A549 (cell line): ENCODE data around the gene ACTN2. TPM values are rescaled to one million over a fixed set of nuclear protein-coding genes. Genes with fewer than 3 reads are reported as not detected.

Experiments used
- ATAC-seq, 2 experiments: fragments of 200-7000 bp in 1 of 2; fragments of >200 bp in 1 of 2; cut with Nextera tagmentation in 1 of 2; cut with Tn5 transposase in 1 of 2; 3 replicates each; pipeline versions ENCODE4 v1.8.0 to v1.9.1; 2018 to 2020; ENCODE audit warnings: mild to moderate bottlenecking in 1 of 2, moderate library complexity in 1 of 2
- CTCF ChIA-PET: fragments of 300-600 bp; sonication (Branson Sonifier 250); formaldehyde crosslinking; extraction: SDS; loops from one replicate; lab custom pipeline; 2021; ENCODE audit warnings: antibody characterized with exemption, inconsistent platforms; lab: Yijun Ruan, JAX
- POLR2A ChIA-PET: fragments of 350-600 bp; formaldehyde crosslinking; extraction: SDS; loops from one replicate; lab custom pipeline; 2021; ENCODE audit warnings: antibody characterized with exemption, inconsistent platforms; lab: Yijun Ruan, JAX
- DNase-seq, 2 experiments: peaks; one replicate each; pipeline versions ENCODE4 v3.0.0 to v3.0.0-alpha.2; 2011 to 2016; ENCODE audit warnings: low read depth in 1 of 2, low spot score in 1 of 2
- FAIRE-seq: peaks from 2 replicates; lab custom pipeline; 2011; peaks lifted over from hg19 to GRCh38; lab: Jason Lieb, UNC
- H3K27ac ChIP-seq, 2 experiments: fragments of >200 bp; sonication (Bioruptor Twin); formaldehyde crosslinking; 3 replicates each; pipeline ENCODE4 v1.5.1; 2016 to 2017
- H3K4me1 ChIP-seq: fragments of >200 bp; sonication (Bioruptor Twin); formaldehyde crosslinking; 3 replicates; pipeline ENCODE4 v1.6.1; 2016
- H3K4me2 ChIP-seq: fragments of >200 bp; sonication (Bioruptor Twin); formaldehyde crosslinking; 3 replicates; pipeline ENCODE4 v1.6.1; 2016
- H3K4me3 ChIP-seq: fragments of >200 bp; sonication (Bioruptor Twin); formaldehyde crosslinking; 3 replicates; pipeline ENCODE4 v1.5.1; 2016
- H3K9me3 ChIP-seq: fragments of >200 bp; sonication (Bioruptor Twin); formaldehyde crosslinking; 3 replicates; pipeline ENCODE4 v1.6.1; 2016
- BCL3 ChIP-seq: fragments of >200 bp; sonication (Bioruptor Twin); formaldehyde crosslinking; IDR thresholded peaks from 3 replicates; pipeline ENCODE4 v1.6.1; 2016
- CBX2 ChIP-seq: fragments of 200-600 bp; sonication (generic); IDR thresholded peaks from 2 replicates; pipeline ENCODE4 v1.6.1; 2016; ENCODE audit warnings: low read depth, mild to moderate bottlenecking, borderline replicate concordance
- CHD4 ChIP-seq: fragments of 200-600 bp; sonication (generic); IDR thresholded peaks from 2 replicates; pipeline ENCODE4 v1.6.1; 2016; ENCODE audit warnings: antibody characterized with exemption, mild to moderate bottlenecking, borderline replicate concordance
- CTCF ChIP-seq: fragments of >200 bp; sonication (Bioruptor Twin); formaldehyde crosslinking; IDR thresholded peaks from 3 replicates; pipeline ENCODE4 v1.5.1; 2016
- EHMT2 ChIP-seq: fragments of 200-600 bp; sonication (generic); IDR thresholded peaks from 2 replicates; pipeline ENCODE4 v1.6.1; 2016; ENCODE audit warnings: antibody characterized with exemption, low read depth, mild to moderate bottlenecking, moderate library complexity
- ELK1 ChIP-seq: fragments of 150-350 bp; IDR thresholded peaks from 2 replicates; pipeline ENCODE4 v1.6.1; 2014; ENCODE audit warnings: low read depth, mild to moderate bottlenecking, low read length
- FOXS1 ChIP-seq: fragments of 250-450 bp; sonication (Bioruptor Pico); IDR thresholded peaks from 2 replicates; pipeline ENCODE4 v1.5.0; 2020; ENCODE audit warnings: mild to moderate bottlenecking, moderate library complexity
- HDAC2 ChIP-seq: fragments of 200-600 bp; sonication (generic); IDR thresholded peaks from 2 replicates; pipeline ENCODE4 v1.6.1; 2016
- HES2 ChIP-seq: fragments of >200 bp; sonication (Bioruptor Twin); formaldehyde crosslinking; IDR thresholded peaks from 2 replicates; pipeline ENCODE4 v1.6.1; 2016
- HEYL ChIP-seq: fragments of 250-450 bp; sonication (Bioruptor Pico); IDR thresholded peaks from 2 replicates; pipeline ENCODE4 v1.8.0; 2021; ENCODE audit warnings: mild to moderate bottlenecking, moderate library complexity
- HMGXB4 ChIP-seq: fragments of 250-450 bp; sonication (Bioruptor Pico); IDR thresholded peaks from 2 replicates; pipeline ENCODE4 v1.5.0; 2021; ENCODE audit warnings: mild to moderate bottlenecking, moderate library complexity, borderline replicate concordance
- HOXA7 ChIP-seq: fragments of 250-450 bp; sonication (Bioruptor Pico); IDR thresholded peaks from 2 replicates; pipeline ENCODE4 v1.5.0; 2020; ENCODE audit warnings: mild to moderate bottlenecking, moderate library complexity
- HOXB5 ChIP-seq: fragments of 250-450 bp; sonication (Bioruptor Pico); IDR thresholded peaks from 2 replicates; pipeline ENCODE4 v1.5.0; 2020; ENCODE audit warnings: mild to moderate bottlenecking, moderate library complexity
- JUN ChIP-seq, 2 experiments: fragments of >200 bp; sonication (Bioruptor Twin); formaldehyde crosslinking; IDR thresholded peaks; 2 replicates in 1 of 2; 3 replicates in 1 of 2; pipeline ENCODE4 v1.6.1; 2016 to 2017
- JUNB ChIP-seq: fragments of >200 bp; sonication (Bioruptor Twin); formaldehyde crosslinking; IDR thresholded peaks from 2 replicates; pipeline ENCODE4 v1.6.1; 2016
- KDM1A ChIP-seq: fragments of 200-600 bp; sonication (generic); IDR thresholded peaks from 2 replicates; pipeline ENCODE4 v1.6.1; 2016; ENCODE audit warnings: low read depth, mild to moderate bottlenecking
- KDM5A ChIP-seq: fragments of 200-600 bp; sonication (generic); IDR thresholded peaks from 2 replicates; pipeline ENCODE4 v1.6.1; 2016; ENCODE audit warnings: antibody characterized with exemption, mild to moderate bottlenecking
- MAFK ChIP-seq: fragments of 450-650 bp; IDR thresholded peaks from 2 replicates; pipeline ENCODE4 v1.6.1; 2014; ENCODE audit not compliant: partially characterized antibody
- RARB ChIP-seq: fragments of 250-450 bp; sonication (Bioruptor Pico); IDR thresholded peaks from 2 replicates; pipeline ENCODE4 v1.8.0; 2021; ENCODE audit warnings: mild to moderate bottlenecking, moderate library complexity
- RNF2 ChIP-seq: fragments of 200-600 bp; sonication (generic); IDR thresholded peaks from 2 replicates; pipeline ENCODE4 v1.6.1; 2016; ENCODE audit warnings: low read depth, mild to moderate bottlenecking, antibody characterized with exemption, moderate library complexity, borderline replicate concordance
- TP53 ChIP-seq: fragments of 250-450 bp; sonication (Bioruptor Pico); IDR thresholded peaks from 2 replicates; pipeline ENCODE4 v1.5.0; 2021; ENCODE audit warnings: mild to moderate bottlenecking, moderate library complexity
- ZC3H11A ChIP-seq: fragments of 450-650 bp; IDR thresholded peaks from 2 replicates; pipeline ENCODE4 v1.6.1; 2014; ENCODE audit warnings: antibody characterized with exemption, mild to moderate bottlenecking
- ZSCAN20 ChIP-seq: fragments of 250-450 bp; sonication (Bioruptor Pico); IDR thresholded peaks from 2 replicates; pipeline ENCODE4 v1.8.0; 2022; ENCODE audit warnings: mild to moderate bottlenecking, moderate library complexity
- WGBS: methylation state at CpG from one replicate; pipeline ENCODE4 v1.1.6; 2017; ENCODE audit errors: missing lambda C conversion rate; 5-methylcytosine and 5-hydroxymethylcytosine counted together
- polyA plus RNA-seq, 4 experiments: library from polyadenylated mRNA; depleted of rRNA in 3 of 4; stranded (reverse); fragments of >200 nt; fragmentation: RNase III in 1 of 4; extraction: RNeasy Plus Mini Kit Qiagen cat#74134 plus additional on column Dnase treatment in 1 of 4; gene quantifications; 2 replicates in 3 of 4; 3 replicates in 1 of 4; pipeline ENCODE4 v1.2.3, GENCODE V29; 2011 to 2017

The ACTN2 gene
- polyA plus RNA-seq, 2 of the 4 experiments (the other 2 are of a cell fraction) = not detected

GRCh38 chr1:236741753-236742152 lies 55.5 kb downstream of the ACTN2 start (continued):
- TF ChIP-seq HOXA7 (CRISPR knock-in tag) (no peak), ZC3H11A (no peak), ELK1 (no peak), EHMT2 (no peak)
- TF ChIP-seq, all 56 proteins: peak for 0

- POLR2A ChIA-PET = no interaction called here
- ATAC-seq = no peak
- Histone ChIP-seq H3K9me3 (no peaks in the 10 kb centered on the region), H3K4me1 (no peaks in the 10 kb centered on the region), H3K4me2 (no peak overlapping the region), H3K27ac (no peak overlapping the region), H3K4me3 (no peak overlapping the region)
- FAIRE-seq = no peak
- WGBS = 59% methylated on average over 10 of the region's 10 CpGs
- CTCF ChIA-PET = no interaction called here
- TF ChIP-seq KDM5A = no peak
- TF ChIP-seq HEYL (CRISPR knock-in tag) = no peak
- no peak for TF ChIP-seq HOXB5 (CRISPR knock-in tag)
- no peak for TF ChIP-seq EHMT2
- TF ChIP-seq KDM1A = no peak
- TF ChIP-seq RARB (CRISPR knock-in tag) = no peak
- TF ChIP-seq CTCF = no peak
- no peak for TF ChIP-seq JUN (IDR thresholded peaks at IDR 0.05)
- TF ChIP-seq HES2 = no peak
- TF ChIP-seq FOXS1 (CRISPR knock-in tag) = no peak
- TF ChIP-seq CBX2 = no peak
- no peak for TF ChIP-seq JUNB
- no peak for TF ChIP-seq TP53 (CRISPR knock-in tag)
- no peak for TF ChIP-seq MAFK
- TF ChIP-seq HMGXB4 (CRISPR knock-in tag) = no peak
- TF ChIP-seq BCL3 = no peak
- no peak for TF ChIP-seq HDAC2
- TF ChIP-seq CHD4 = no peak
- no peak for TF ChIP-seq RNF2
- no peak for TF ChIP-seq ZSCAN20 (CRISPR knock-in tag)
- no peak for DNase-seq
Measured at GRCh38 chr1:236742421-236743160, 56.3 kb downstream of the ACTN2 start.
